ENCODE data around the gene ABHD6.
"Not testable (repeated sequence)": the region's sequence is repeated elsewhere in the genome, so short reads cannot be mapped to it uniquely, and the experiment has no call there.

Gene ABHD6

GRCh38 chr3:58243976-58244585, 6.5 kb downstream of the ABHD6 start:
- DNase-seq = no peak

- no peak for DNase-seq
These were observed 8.8 kb downstream of the ABHD6 start for GRCh38 chr3:58246148-58247047.

GRCh38 chr3:58249358-58250092, 11.9 kb downstream of the ABHD6 start:
- no peak for DNase-seq

GRCh38 chr3:58250093-58250707, 12.6 kb downstream of the ABHD6 start:
- DNase-seq = no peak

- DNase-seq = no peak
These were observed 14.0 kb downstream of the ABHD6 start for GRCh38 chr3:58251631-58252035.

- DNase-seq = no peak
These were observed 16.6 kb downstream of the ABHD6 start for GRCh38 chr3:58254144-58254543.

- no peak for DNase-seq
These were observed 18.5 kb downstream of the ABHD6 start for GRCh38 chr3:58256061-58256460.

GRCh38 chr3:58256511-58256910, 18.9 kb downstream of the ABHD6 start:
- DNase-seq = no peak

GRCh38 chr3:58258392-58259055, 20.9 kb downstream of the ABHD6 start:
- no peak for DNase-seq

GRCh38 chr3:58260261-58260731, 22.7 kb downstream of the ABHD6 start:
- no peak for DNase-seq

- no peak for DNase-seq
These were observed 23.1 kb downstream of the ABHD6 start for GRCh38 chr3:58260733-58261132.

GRCh38 chr3:58261954-58262666, 24.5 kb downstream of the ABHD6 start:
- no peak for DNase-seq

- no peak for DNase-seq
These were observed 29.0 kb downstream of the ABHD6 start for GRCh38 chr3:58266577-58266976.

- DNase-seq = not testable (repeated sequence)
These were observed 30.0 kb downstream of the ABHD6 start for GRCh38 chr3:58267543-58267942.

- no peak for DNase-seq
These were observed 31.8 kb downstream of the ABHD6 start for GRCh38 chr3:58269356-58269755.

- DNase-seq = no peak
These were observed 32.9 kb downstream of the ABHD6 start for GRCh38 chr3:58270485-58270884.

- no peak for DNase-seq
These were observed 34.4 kb downstream of the ABHD6 start for GRCh38 chr3:58271901-58272501.

GRCh38 chr3:58272891-58273290, 35.3 kb downstream of the ABHD6 start:
- no peak for DNase-seq

GRCh38 chr3:58273362-58273761, 35.8 kb downstream of the ABHD6 start:
- not testable (repeated sequence) for DNase-seq

- DNase-seq = no peak
These were observed 36.5 kb downstream of the ABHD6 start for GRCh38 chr3:58274027-58274614.

GRCh38 chr3:58281069-58281468, 43.5 kb downstream of the ABHD6 start:
- DNase-seq = no peak

Measured in stimulated activated CD4-positive, alpha-beta T cell treated with anti-CD3 and anti-CD28 coated beads, Interleukin-2, amount 100 ng/mL, for 48 hours (primary cell).